HEK293 (cell line): ENCODE measurements around the gene USP33.

Source experiments
- FEZF1 ChIP-seq: fragments of 450-650 bp; formaldehyde crosslinking; IDR thresholded peaks from 2 replicates; pipeline ENCODE4 v1.5.1; 2016; ENCODE audit warnings: missing biosample characterization, missing genetic modification characterization
- GFI1B ChIP-seq: fragments of 450-650 bp; formaldehyde crosslinking; IDR thresholded peaks from 2 replicates; pipeline ENCODE4 v1.5.1; 2016; ENCODE audit warnings: missing biosample characterization, missing genetic modification characterization
- GLIS2 ChIP-seq: fragments of 450-650 bp; formaldehyde crosslinking; IDR thresholded peaks from 2 replicates; pipeline ENCODE4 v1.5.1; 2016; ENCODE audit warnings: missing biosample characterization, missing genetic modification characterization
- KLF8 ChIP-seq: fragments of 450-650 bp; formaldehyde crosslinking; IDR thresholded peaks from 2 replicates; pipeline ENCODE4 v1.5.1; 2016; ENCODE audit warnings: missing biosample characterization, missing genetic modification characterization
- OVOL3 ChIP-seq: fragments of 450-650 bp; formaldehyde crosslinking; IDR thresholded peaks from 2 replicates; pipeline ENCODE4 v1.5.1; 2016; ENCODE audit warnings: missing biosample characterization, missing genetic modification characterization
- PRDM1 ChIP-seq: fragments of 450-650 bp; formaldehyde crosslinking; IDR thresholded peaks from 2 replicates; pipeline ENCODE4; 2016; ENCODE audit warnings: missing biosample characterization, missing genetic modification characterization
- SALL2 ChIP-seq: fragments of 450-650 bp; formaldehyde crosslinking; IDR thresholded peaks from 2 replicates; pipeline ENCODE4 v1.5.0; 2017; ENCODE audit warnings: missing biosample characterization, mild to moderate bottlenecking, missing genetic modification characterization, borderline replicate concordance
- TCF7L2 ChIP-seq: IDR thresholded peaks from 2 replicates; pipeline ENCODE4 v1.6.1; 2011; ENCODE audit warnings: low read depth, mild to moderate bottlenecking, inconsistent platforms, low read length, moderate library complexity, borderline replicate concordance
- ZNF121 ChIP-seq: fragments of 450-650 bp; formaldehyde crosslinking; IDR thresholded peaks from 2 replicates; pipeline ENCODE4 v1.5.1; 2016; ENCODE audit warnings: missing biosample characterization, missing genetic modification characterization
- ZNF202 ChIP-seq: fragments of 450-650 bp; formaldehyde crosslinking; IDR thresholded peaks from 2 replicates; pipeline ENCODE4 v1.5.1; 2016; ENCODE audit warnings: missing biosample characterization, missing genetic modification characterization, borderline replicate concordance
- ZNF266 ChIP-seq: fragments of 450-650 bp; formaldehyde crosslinking; IDR thresholded peaks from 2 replicates; pipeline ENCODE4 v1.5.1; 2016; ENCODE audit warnings: missing biosample characterization, missing genetic modification characterization, low read depth
- ZNF280C ChIP-seq: fragments of 450-650 bp; formaldehyde crosslinking; IDR thresholded peaks from 2 replicates; pipeline ENCODE4 v1.5.1; 2016; ENCODE audit warnings: missing biosample characterization, missing genetic modification characterization
- ZNF292 ChIP-seq: fragments of 450-650 bp; formaldehyde crosslinking; IDR thresholded peaks from 2 replicates; pipeline ENCODE4 v1.5.1; 2016; ENCODE audit warnings: low read depth, missing biosample characterization, missing genetic modification characterization, borderline replicate concordance
- ZNF426 ChIP-seq: fragments of 450-650 bp; formaldehyde crosslinking; IDR thresholded peaks from 2 replicates; pipeline ENCODE4 v1.5.1; 2017; ENCODE audit warnings: missing biosample characterization, missing genetic modification characterization, mild to moderate bottlenecking, inconsistent platforms, moderate library complexity
- ZNF433 ChIP-seq: fragments of 450-650 bp; formaldehyde crosslinking; IDR thresholded peaks from 2 replicates; pipeline ENCODE4 v1.5.1; 2016; ENCODE audit warnings: missing biosample characterization, missing genetic modification characterization, low read depth
- ZNF530 ChIP-seq: fragments of 450-650 bp; formaldehyde crosslinking; IDR thresholded peaks from 2 replicates; pipeline ENCODE4 v1.5.1; 2016; ENCODE audit warnings: low read depth, missing biosample characterization, missing genetic modification characterization
- ZNF596 ChIP-seq: fragments of 450-650 bp; IDR thresholded peaks from 2 replicates; pipeline ENCODE4 v1.5.0; 2018; ENCODE audit warnings: missing biosample characterization, mild to moderate bottlenecking, missing genetic modification characterization, moderate library complexity
- ZNF658 ChIP-seq: fragments of 450-650 bp; formaldehyde crosslinking; IDR thresholded peaks from 2 replicates; pipeline ENCODE4; 2016; ENCODE audit warnings: missing biosample characterization, missing genetic modification characterization
- ZSCAN16 ChIP-seq: fragments of 450-650 bp; formaldehyde crosslinking; IDR thresholded peaks from 2 replicates; pipeline ENCODE4 v1.5.1; 2016; ENCODE audit warnings: missing biosample characterization, missing genetic modification characterization
- TF ChIP-seq, protein P1 (sequence below): fragments of 450-650 bp; formaldehyde crosslinking; IDR thresholded peaks from 2 replicates; pipeline ENCODE4 v1.5.1; 2016; ENCODE audit warnings: missing biosample characterization, missing genetic modification characterization
- TF ChIP-seq, protein P2 (sequence below): fragments of 450-650 bp; IDR thresholded peaks from 2 replicates; pipeline ENCODE4 v1.5.1; 2018; ENCODE audit warnings: missing biosample characterization, missing genetic modification characterization
- TF ChIP-seq, protein P3 (sequence below): fragments of 450-650 bp; formaldehyde crosslinking; IDR thresholded peaks from 2 replicates; pipeline ENCODE4 v1.5.1; 2016; ENCODE audit warnings: missing biosample characterization, missing genetic modification characterization
- TF ChIP-seq, protein P4 (sequence below): fragments of 450-650 bp; formaldehyde crosslinking; conservative IDR thresholded peaks from 2 replicates; pipeline ENCODE4 v1.5.1; 2016; ENCODE audit warnings: low read depth, missing biosample characterization, missing genetic modification characterization

The USP33 gene

DNA sequence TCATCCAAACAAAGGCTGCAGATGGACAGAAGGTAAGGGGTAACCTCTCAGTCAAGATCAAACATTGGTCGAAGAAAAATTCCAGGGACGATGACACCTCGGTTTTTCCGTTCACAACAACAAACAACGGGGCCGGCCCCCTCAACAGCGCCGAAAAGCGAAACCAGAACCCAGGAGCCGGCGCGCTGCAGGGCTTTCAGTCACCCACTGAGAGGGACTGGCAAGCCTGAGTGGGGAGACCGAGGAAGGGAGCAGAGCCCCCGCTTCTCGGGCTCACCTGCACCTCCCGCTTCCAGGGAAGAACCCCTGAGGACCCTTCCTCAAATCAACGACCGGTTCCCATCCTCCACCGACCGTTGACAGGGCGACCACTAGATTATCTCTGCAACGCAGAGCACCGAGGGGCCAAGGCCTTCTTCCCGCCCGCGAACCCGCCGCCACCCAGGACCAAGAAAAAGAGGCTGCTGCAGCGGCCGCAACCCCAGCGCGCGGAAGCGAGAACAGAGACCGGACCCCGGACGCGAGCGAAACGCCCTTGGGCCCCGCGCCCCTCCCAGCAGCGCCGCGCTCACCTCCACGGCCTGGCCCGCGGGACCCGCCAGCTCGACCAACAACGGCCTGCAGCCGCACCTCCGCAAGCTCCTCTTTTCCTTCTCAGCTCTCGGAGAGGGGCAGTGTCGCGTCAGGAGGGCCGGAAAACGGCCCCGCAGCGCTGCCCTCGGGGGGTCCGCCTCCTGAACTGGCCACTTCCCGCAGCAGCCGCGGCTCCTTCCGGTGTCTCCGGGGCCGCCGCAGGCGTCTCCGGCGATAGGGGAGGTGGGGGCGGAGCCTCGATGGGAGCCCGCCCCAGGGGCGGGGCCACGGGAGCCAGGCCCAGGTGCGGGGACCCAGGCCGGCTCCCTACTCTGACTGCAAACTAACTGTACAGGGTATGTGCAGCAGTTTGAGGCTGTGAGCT is at the start of gene USP33 (continued):
- no peak for TF ChIP-seq ZNF433 (tag by site-specific recombination)
- no peak for TF ChIP-seq ZNF266
- no peak for TF ChIP-seq ZNF658 (tag by site-specific recombination)
- TF ChIP-seq ZNF292 (tag by site-specific recombination) = no peak
- TF ChIP-seq ZNF121 (tag by site-specific recombination) = peak; percentile 30; the same call in 1 of the 2 replicates
- TF ChIP-seq GLIS2 = peak; percentile 99
- no peak for TF ChIP-seq ZNF530 (tag by site-specific recombination)
- no peak for TF ChIP-seq SALL2 (tag by site-specific recombination)
- TF ChIP-seq KLF8 (tag by site-specific recombination) = peak; percentile 72; the same call in 1 of the 2 replicates
- TF ChIP-seq ZNF596 = no peak
- no peak for TF ChIP-seq ZSCAN16 (tag by site-specific recombination)
- no peak for TF ChIP-seq ZNF426 (tag by site-specific recombination)
- TF ChIP-seq, protein P1, sequence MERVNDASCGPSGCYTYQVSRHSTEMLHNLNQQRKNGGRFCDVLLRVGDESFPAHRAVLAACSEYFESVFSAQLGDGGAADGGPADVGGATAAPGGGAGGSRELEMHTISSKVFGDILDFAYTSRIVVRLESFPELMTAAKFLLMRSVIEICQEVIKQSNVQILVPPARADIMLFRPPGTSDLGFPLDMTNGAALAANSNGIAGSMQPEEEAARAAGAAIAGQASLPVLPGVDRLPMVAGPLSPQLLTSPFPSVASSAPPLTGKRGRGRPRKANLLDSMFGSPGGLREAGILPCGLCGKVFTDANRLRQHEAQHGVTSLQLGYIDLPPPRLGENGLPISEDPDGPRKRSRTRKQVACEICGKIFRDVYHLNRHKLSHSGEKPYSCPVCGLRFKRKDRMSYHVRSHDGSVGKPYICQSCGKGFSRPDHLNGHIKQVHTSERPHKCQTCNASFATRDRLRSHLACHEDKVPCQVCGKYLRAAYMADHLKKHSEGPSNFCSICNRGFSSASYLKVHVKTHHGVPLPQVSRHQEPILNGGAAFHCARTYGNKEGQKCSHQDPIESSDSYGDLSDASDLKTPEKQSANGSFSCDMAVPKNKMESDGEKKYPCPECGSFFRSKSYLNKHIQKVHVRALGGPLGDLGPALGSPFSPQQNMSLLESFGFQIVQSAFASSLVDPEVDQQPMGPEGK (tag by site-specific recombination) = peak; percentile 89
- TF ChIP-seq OVOL3 = no peak
- TF ChIP-seq, protein P2, sequence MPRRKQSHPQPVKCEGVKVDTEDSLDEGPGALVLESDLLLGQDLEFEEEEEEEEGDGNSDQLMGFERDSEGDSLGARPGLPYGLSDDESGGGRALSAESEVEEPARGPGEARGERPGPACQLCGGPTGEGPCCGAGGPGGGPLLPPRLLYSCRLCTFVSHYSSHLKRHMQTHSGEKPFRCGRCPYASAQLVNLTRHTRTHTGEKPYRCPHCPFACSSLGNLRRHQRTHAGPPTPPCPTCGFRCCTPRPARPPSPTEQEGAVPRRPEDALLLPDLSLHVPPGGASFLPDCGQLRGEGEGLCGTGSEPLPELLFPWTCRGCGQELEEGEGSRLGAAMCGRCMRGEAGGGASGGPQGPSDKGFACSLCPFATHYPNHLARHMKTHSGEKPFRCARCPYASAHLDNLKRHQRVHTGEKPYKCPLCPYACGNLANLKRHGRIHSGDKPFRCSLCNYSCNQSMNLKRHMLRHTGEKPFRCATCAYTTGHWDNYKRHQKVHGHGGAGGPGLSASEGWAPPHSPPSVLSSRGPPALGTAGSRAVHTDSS (tag by site-specific recombination) = no peak
- TF ChIP-seq FEZF1 (tag by site-specific recombination) = peak; percentile 50; the same call in 1 of the 2 replicates
- no peak for TF ChIP-seq GFI1B (tag by site-specific recombination)
- TF ChIP-seq, protein P3, sequence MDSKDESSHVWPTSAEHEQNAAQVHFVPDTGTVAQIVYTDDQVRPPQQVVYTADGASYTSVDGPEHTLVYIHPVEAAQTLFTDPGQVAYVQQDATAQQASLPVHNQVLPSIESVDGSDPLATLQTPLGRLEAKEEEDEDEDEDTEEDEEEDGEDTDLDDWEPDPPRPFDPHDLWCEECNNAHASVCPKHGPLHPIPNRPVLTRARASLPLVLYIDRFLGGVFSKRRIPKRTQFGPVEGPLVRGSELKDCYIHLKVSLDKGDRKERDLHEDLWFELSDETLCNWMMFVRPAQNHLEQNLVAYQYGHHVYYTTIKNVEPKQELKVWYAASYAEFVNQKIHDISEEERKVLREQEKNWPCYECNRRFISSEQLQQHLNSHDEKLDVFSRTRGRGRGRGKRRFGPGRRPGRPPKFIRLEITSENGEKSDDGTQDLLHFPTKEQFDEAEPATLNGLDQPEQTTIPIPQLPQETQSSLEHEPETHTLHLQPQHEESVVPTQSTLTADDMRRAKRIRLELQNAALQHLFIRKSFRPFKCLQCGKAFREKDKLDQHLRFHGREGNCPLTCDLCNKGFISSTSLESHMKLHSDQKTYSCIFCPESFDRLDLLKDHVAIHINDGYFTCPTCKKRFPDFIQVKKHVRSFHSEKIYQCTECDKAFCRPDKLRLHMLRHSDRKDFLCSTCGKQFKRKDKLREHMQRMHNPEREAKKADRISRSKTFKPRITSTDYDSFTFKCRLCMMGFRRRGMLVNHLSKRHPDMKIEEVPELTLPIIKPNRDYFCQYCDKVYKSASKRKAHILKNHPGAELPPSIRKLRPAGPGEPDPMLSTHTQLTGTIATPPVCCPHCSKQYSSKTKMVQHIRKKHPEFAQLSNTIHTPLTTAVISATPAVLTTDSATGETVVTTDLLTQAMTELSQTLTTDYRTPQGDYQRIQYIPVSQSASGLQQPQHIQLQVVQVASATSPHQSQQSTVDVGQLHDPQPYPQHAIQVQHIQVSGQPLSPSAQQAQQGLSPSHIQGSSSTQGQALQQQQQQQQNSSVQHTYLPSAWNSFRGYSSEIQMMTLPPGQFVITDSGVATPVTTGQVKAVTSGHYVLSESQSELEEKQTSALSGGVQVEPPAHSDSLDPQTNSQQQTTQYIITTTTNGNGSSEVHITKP (tag by site-specific recombination) = no peak
- TF ChIP-seq ZNF202 = no peak
- no peak for TF ChIP-seq TCF7L2
- TF ChIP-seq, protein P4, sequence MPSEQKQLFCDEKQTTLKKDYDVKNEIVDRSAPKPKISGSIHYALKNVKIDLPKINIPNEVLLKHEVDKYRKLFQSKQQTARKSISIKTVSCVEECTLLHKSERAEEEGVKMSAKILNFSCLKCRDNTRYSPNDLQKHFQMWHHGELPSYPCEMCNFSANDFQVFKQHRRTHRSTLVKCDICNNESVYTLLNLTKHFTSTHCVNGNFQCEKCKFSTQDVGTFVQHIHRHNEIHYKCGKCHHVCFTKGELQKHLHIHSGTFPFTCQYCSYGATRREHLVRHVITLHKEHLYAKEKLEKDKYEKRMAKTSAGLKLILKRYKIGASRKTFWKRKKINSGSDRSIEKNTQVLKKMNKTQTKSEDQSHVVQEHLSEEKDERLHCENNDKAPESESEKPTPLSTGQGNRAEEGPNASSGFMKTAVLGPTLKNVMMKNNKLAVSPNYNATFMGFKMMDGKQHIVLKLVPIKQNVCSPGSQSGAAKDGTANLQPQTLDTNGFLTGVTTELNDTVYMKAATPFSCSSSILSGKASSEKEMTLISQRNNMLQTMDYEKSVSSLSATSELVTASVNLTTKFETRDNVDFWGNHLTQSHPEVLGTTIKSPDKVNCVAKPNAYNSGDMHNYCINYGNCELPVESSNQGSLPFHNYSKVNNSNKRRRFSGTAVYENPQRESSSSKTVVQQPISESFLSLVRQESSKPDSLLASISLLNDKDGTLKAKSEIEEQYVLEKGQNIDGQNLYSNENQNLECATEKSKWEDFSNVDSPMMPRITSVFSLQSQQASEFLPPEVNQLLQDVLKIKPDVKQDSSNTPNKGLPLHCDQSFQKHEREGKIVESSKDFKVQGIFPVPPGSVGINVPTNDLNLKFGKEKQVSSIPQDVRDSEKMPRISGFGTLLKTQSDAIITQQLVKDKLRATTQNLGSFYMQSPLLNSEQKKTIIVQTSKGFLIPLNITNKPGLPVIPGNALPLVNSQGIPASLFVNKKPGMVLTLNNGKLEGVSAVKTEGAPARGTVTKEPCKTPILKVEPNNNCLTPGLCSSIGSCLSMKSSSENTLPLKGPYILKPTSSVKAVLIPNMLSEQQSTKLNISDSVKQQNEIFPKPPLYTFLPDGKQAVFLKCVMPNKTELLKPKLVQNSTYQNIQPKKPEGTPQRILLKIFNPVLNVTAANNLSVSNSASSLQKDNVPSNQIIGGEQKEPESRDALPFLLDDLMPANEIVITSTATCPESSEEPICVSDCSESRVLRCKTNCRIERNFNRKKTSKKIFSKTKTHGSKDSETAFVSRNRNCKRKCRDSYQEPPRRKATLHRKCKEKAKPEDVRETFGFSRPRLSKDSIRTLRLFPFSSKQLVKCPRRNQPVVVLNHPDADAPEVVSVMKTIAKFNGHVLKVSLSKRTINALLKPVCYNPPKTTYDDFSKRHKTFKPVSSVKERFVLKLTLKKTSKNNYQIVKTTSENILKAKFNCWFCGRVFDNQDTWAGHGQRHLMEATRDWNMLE (tag by site-specific recombination) = peak; percentile 46; the same call in 1 of the 2 replicates
- no peak for TF ChIP-seq ZNF280C (tag by site-specific recombination)
- TF ChIP-seq PRDM1 (tag by site-specific recombination) = no peak; the same call in 1 of the 2 replicates
